Activated CD4-positive, alpha-beta T cell treated with anti-CD3 and anti-CD28 coated beads, Interleukin-10, Interleukin-2, amounts not matched to agents 100 ng/mL and 50 ng/mL, durations not matched to agents 16 hours and 8 hours (primary cell): ENCODE data around the gene ITGA1.
A peak's percentile ranks its signal among the peaks of the same experiment; 100 is the strongest.
"Not testable (repeated sequence)": the region's sequence is repeated elsewhere in the genome, so short reads cannot be mapped to it uniquely, and the experiment has no call there.

Experiments
- DNase-seq: peaks from one replicate; pipeline ENCODE4 v3.0.0-alpha.2; 2020

ITGA1 gene

GRCh38 chr5:52787600-52788504 lies at the start of gene ITGA1, which contains the start of gene PELO:
ITGA1 (plus strand) TSS chr5:52787916; CDS start chr5:52788354, 438 bp downstream.
PELO (plus strand) TSS chr5:52787916; CDS start chr5:52800395, 12,479 bp downstream.
- peak; percentile 59 for DNase-seq

- DNase-seq = peak; percentile 45
Observed at GRCh38 chr5:52738095-52738506, 49.6 kb upstream of the ITGA1 start.

- no peak for DNase-seq
Observed at GRCh38 chr5:52740007-52740406, 47.7 kb upstream of the ITGA1 start.

- peak; percentile 34 for DNase-seq
Observed at GRCh38 chr5:52743012-52743411, 44.7 kb upstream of the ITGA1 start.

- DNase-seq = no peak
Observed at GRCh38 chr5:52743529-52743928, 44.2 kb upstream of the ITGA1 start.

DNA sequence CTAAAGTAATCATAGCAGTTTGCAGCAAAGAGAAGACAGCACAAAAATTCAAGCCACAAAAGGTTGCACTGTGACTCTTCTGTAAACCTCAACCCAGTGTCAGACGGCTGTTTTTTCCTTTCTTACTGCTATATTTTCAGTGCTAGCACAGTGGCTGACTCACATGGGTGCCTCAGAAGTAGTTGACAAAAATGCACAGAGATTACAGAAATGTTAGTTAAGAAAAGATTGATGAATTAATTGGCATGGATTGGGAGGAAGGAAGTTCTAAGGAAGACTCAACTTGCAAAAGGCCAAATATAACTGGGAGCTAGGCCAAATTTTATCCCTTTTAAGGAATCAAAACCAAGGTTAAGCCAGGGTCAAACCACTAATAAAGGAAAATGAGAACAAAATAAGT lies 43.7 kb upstream of the ITGA1 start:
- peak; percentile 89 for DNase-seq

- DNase-seq = not testable (repeated sequence)
Observed at GRCh38 chr5:52744867-52745458, 42.8 kb upstream of the ITGA1 start.

DNA sequence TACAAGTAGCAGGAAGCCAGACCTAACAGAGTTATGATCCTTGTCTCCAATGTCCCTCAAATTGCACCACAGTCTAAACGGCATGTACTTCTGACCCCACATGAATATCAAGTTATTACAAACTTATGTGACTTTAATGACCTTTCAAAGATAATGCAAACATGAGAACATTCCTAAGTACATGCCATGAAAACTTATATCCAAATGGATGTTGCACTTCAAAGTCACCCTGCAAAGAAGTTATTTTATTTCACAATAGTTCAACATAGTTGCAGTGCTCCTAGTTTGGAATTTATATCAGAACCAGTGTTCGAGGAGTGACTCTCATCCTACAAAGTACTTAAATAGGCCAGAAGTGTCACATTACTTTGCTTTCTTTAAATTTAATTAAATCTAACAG lies 41.2 kb upstream of the ITGA1 start:
- no peak for DNase-seq

DNA sequence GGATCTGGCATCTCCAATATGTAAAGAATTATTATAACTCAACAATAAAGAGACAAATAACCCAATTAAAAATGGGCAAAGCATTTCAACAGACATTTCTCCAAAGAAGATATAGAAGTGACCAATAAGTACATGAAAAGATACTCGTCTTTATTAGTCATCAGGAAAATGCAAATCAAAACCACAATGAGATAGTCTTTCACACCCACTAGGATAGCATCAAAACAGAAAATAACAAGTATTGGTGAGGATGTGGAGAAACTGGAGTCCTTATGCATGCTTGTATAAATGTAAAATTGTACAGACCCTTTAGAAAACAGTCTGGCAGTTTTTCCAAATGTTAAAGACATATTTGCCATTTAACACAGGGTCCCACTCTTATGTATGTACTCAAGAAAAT lies 39.1 kb upstream of the ITGA1 start:
- DNase-seq = peak; percentile 62

GRCh38 chr5:52749666-52750065 lies 38.0 kb upstream of the ITGA1 start:
- no peak for DNase-seq

GRCh38 chr5:52751137-52751536 lies 36.6 kb upstream of the ITGA1 start:
- no peak for DNase-seq

GRCh38 chr5:52754051-52754450 lies 33.7 kb upstream of the ITGA1 start:
- DNase-seq = no peak

DNA sequence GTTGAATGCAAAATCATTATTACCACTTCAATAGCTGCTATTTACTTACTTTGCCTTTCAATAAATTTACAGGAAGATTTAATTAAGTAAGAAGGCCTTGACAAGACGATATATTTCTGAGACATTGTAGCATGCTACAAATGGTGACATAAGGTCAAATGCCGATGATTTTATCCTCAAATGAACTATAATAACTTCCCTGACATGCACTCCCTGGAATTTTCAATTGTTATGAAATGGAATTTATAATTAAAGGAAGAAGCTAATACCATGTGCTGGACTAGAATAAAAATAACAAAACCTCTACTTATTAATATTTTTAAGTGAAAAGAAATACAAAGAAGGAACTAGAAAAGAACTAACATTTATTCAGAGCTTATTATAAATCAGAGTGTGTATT lies 30.2 kb upstream of the ITGA1 start:
- no peak for DNase-seq

GRCh38 chr5:52758014-52758413 lies 29.7 kb upstream of the ITGA1 start:
- DNase-seq = no peak

GRCh38 chr5:52759331-52759730 lies 28.4 kb upstream of the ITGA1 start:
- DNase-seq = no peak

- peak; percentile 27 for DNase-seq
Observed at GRCh38 chr5:52760695-52761366, 26.9 kb upstream of the ITGA1 start.

GRCh38 chr5:52767217-52767743 lies 20.4 kb upstream of the ITGA1 start:
- no peak for DNase-seq

DNA sequence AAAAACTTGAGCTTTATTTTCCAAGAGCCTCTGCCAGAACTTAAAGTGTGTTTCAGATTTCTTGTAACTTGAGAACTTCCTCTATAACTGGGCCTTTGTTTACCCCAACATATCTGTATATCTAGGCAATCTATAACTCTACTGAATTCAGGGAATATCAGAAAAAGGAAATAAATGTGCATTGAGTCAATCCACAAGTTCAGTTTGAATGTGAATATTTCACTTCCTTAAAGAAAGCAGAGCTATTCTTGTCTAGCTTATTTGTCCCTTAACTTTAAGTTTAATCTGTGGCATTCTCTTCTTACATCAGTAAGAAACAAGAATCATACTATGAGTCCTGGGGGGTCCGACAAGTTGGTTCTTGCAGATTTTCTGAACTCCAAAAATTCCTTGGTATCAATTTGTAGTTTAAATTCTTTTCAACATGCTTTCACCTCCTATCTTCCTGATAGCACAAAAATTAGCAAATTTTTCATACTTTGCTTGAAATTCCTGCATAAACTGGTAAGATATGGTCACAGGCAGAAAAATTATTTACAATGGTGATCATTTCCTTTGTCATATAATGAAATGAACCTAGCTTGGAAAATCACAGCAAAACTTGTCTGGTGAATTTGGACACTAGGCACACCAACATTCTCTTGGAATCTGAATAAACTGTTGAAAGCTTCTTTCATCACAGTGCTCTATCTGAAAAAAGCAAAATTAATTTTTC lies 19.8 kb upstream of the ITGA1 start:
- no peak for DNase-seq

DNA sequence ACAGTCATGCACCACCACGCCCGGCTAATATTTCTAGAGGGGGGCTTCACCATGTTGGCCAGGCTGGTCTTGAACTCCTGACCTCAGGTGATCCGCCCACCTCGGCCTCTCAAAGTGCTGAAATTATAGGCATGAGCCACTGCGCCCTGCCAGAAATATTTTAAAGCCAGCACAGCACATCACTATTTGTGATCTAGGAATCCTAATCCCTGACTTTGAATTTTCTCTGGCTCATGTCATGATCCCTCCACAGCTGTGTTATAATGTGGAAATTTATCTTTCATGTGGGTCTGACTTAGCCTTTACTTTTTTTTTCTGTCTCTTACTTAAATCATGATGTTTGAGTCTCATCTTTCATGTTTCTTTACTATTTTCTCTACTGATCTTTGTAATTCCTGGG lies 18.7 kb upstream of the ITGA1 start:
- no peak for DNase-seq

DNA sequence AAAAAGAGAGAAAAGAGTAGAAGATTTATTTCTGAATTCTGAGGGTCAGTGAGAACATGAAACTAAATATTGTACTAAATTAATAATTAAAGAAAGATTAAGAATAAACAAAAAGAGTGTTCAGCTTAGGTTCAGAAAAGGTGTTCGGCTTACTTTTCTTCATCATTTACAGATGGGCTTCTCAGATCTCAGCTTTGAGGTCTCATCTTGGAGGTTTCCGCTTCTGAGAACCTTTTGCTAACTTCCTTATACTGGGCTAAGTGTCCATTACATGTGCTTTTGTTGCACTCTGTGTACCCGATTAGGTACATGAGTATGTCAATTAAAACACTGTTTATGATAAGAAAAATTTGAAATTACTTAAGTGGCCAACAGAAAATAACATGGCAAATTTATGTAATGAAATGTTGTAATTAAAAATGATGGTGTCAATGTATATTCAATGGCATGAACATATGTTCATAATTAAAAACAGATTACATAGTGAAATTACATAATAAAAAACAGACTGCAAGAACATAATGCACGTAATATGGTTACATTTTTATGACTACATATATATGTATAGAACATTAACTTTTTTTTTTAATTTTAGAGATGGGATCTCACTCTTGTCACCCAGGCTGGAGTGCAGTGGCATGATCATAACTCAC lies 17.3 kb upstream of the ITGA1 start:
- DNase-seq = no peak

- DNase-seq = peak; percentile 72
Observed at GRCh38 chr5:52771343-52772039, 16.2 kb upstream of the ITGA1 start.

DNA sequence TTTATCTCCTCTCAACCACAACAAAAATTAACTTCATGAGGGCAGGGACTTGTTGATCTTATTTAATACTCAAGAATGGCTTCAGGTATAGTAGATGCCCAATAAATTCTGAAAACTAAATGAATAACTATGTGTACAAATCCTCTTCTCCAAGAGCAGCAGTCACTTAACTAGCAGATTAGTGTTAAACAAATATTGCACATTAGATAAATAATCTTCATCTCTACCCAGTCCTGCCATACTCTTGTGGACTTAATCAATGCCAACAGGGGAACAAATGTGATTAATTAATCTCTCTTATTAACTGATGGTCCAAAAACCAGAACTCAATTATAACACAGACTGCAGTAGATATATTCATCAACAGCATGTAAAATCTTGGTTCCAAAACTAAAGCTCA lies 15.0 kb upstream of the ITGA1 start:
- no peak for DNase-seq
